Ishikawa (cell line): Measurements from ENCODE around the gene POGLUT3.

ENCODE experiments used
- CEBPB ChIP-seq: IDR thresholded peaks from 2 replicates; pipeline ENCODE4 v1.6.1; 2012
- CREB1 ChIP-seq: IDR thresholded peaks from 2 replicates; pipeline ENCODE4 v1.6.1; 2012; ENCODE audit warnings: low read depth
- EGR1 ChIP-seq: IDR thresholded peaks from 2 replicates; pipeline ENCODE4 v1.6.1; 2012
- EP300 ChIP-seq: IDR thresholded peaks from 2 replicates; pipeline ENCODE4 v1.6.1; 2012; ENCODE audit warnings: borderline replicate concordance
- FOXM1 ChIP-seq: IDR thresholded peaks from 2 replicates; pipeline ENCODE4 v1.6.1; 2012; ENCODE audit warnings: low read depth, borderline replicate concordance
- MAX ChIP-seq: IDR thresholded peaks from 2 replicates; pipeline ENCODE4 v1.6.1; 2012
- NFIC ChIP-seq: IDR thresholded peaks from 2 replicates; pipeline ENCODE4 v1.6.1; 2012
- RAD21 ChIP-seq: IDR thresholded peaks from 2 replicates; pipeline ENCODE4 v1.6.1; 2012; ENCODE audit warnings: low read depth
- REST ChIP-seq: IDR thresholded peaks from 2 replicates; pipeline ENCODE4 v1.6.1; 2012; ENCODE audit warnings: low read depth, mild to moderate bottlenecking
- TAF1 ChIP-seq: IDR thresholded peaks from 2 replicates; pipeline ENCODE4 v1.6.1; 2012; ENCODE audit warnings: low read depth, mild to moderate bottlenecking
- TCF12 ChIP-seq: IDR thresholded peaks from 2 replicates; pipeline ENCODE4 v1.6.1; 2012; ENCODE audit warnings: low read depth
- TEAD4 ChIP-seq: IDR thresholded peaks from 2 replicates; pipeline ENCODE4 v1.6.1; 2012
- USF1 ChIP-seq: IDR thresholded peaks from 2 replicates; pipeline ENCODE4 v1.6.1; 2012
- YY1 ChIP-seq: IDR thresholded peaks from 2 replicates; pipeline ENCODE4 v1.6.1; 2012; ENCODE audit warnings: low read depth
- ZBTB7A ChIP-seq: IDR thresholded peaks from 2 replicates; pipeline ENCODE4 v1.6.1; 2012; ENCODE audit warnings: low read depth

Gene POGLUT3

GRCh38 chr11:108498046-108498815, at the start of gene POGLUT3:
Gene POGLUT3, minus strand, starts transcription at chr11:108498384. Its CDS starts 18 bp downstream, at chr11:108498366.
- TF ChIP-seq FOXM1 (no peak), YY1 (no peak), ZBTB7A (peak; percentile 94), RAD21 (no peak), TCF12 (no peak), TEAD4 (no peak), CREB1 (no peak), MAX (peak; percentile 69)

- no peak for TF ChIP-seq MAX
These were observed 47.8 kb upstream of the POGLUT3 start for GRCh38 chr11:108545909-108546501.

GRCh38 chr11:108543316-108543964, 45.3 kb upstream of the POGLUT3 start:
- TF ChIP-seq RAD21 (no peak), REST (no peak)

GRCh38 chr11:108541531-108541930, 43.3 kb upstream of the POGLUT3 start:
- TF ChIP-seq TCF12: no peak
- no peak for TF ChIP-seq REST

- no peak for TF ChIP-seq CREB1
- TF ChIP-seq CEBPB: no peak
- no peak for TF ChIP-seq REST
These were observed 40.3 kb upstream of the POGLUT3 start for GRCh38 chr11:108538502-108538901.

GRCh38 chr11:108538022-108538424, 39.8 kb upstream of the POGLUT3 start:
- TF ChIP-seq MAX: no peak
- no peak for TF ChIP-seq EGR1
- no peak for TF ChIP-seq YY1
- TF ChIP-seq TEAD4: no peak
- no peak for TF ChIP-seq NFIC
- TF ChIP-seq CEBPB: no peak
- TF ChIP-seq TCF12: no peak
- no peak for TF ChIP-seq REST
- TF ChIP-seq RAD21: no peak
- TF ChIP-seq FOXM1: no peak
- no peak for TF ChIP-seq EP300
- no peak for TF ChIP-seq ZBTB7A
- TF ChIP-seq TAF1: no peak
- no peak for TF ChIP-seq USF1
- no peak for TF ChIP-seq CREB1
